Measurements from ENCODE around the gene RXFP3. TPM values are rescaled to one million over a fixed set of nuclear protein-coding genes. Genes with fewer than 3 reads are reported as not detected.

RXFP3 gene
- total and polyA plus RNA-seq, 2 of the 8 experiments (the other 6 are each of a cell fraction or from before 2014, with no cell fraction given), result 0.15 TPM; not detected in 1

- Histone ChIP-seq H3K27ac (ENCODE audit: low read depth, low read length) (no peak overlapping the region), H3K23ac (ENCODE audit: insufficient read length) (no peak overlapping the region), H3K4me1 (replicated peaks in 1 of 4; ENCODE audit: control insufficient read depth in 3 of 4, insufficient read depth in 4 of 4, low read length in 3 of 4) (peaks cover 4 to 22% (median 12%) of the 10 kb centered on the region in 4 experiments), H3K14ac (ENCODE audit: insufficient read length) (no peak overlapping the region), H3K56ac (replicated peaks; ENCODE audit: insufficient read length, low read depth, low read length) (no peak overlapping the region), H3K9ac (replicated peaks in 1 of 4; ENCODE audit: extremely low read depth in 1 of 4, low read depth in 3 of 4, low read length in 3 of 4) (no peak overlapping the region), H3K36me3 (ENCODE audit: control insufficient read depth in 2 of 4, insufficient read depth in 4 of 4, low read length in 3 of 4) (no peaks in the 10 kb centered on the region), H4K20me1 (replicated peaks in 1 of 2; ENCODE audit: control insufficient read depth in 1 of 2, insufficient read depth in 2 of 2, low read length in 2 of 2) (no peaks in the 10 kb centered on the region), H3K27me3 (replicated peaks in 1 of 4; ENCODE audit: control insufficient read depth in 3 of 4, extremely low read depth in 1 of 4, insufficient read depth in 3 of 4, low read length in 3 of 4) (no peaks in the 10 kb centered on the region; a peak in 1 of 7 replicates), H3K23me2 (ENCODE audit: low read depth, low read length) (peaks cover 4% of the 10 kb centered on the region; the same call in 1 of the 2 replicates), H2BK15ac (ENCODE audit: low read length) (no peak overlapping the region), H4K8ac (ENCODE audit: extremely low read depth, insufficient read depth, low read length) (no peak overlapping the region), H3K79me2 (ENCODE audit: control insufficient read depth in 1 of 2, insufficient read depth in 2 of 2, low read length in 2 of 2) (peaks cover 0 to 21% of the 10 kb centered on the region in 2 experiments; a peak in 1 of 4 replicates), H3K4me2 (ENCODE audit: insufficient read depth in 1 of 2, low read depth in 2 of 2, low read length in 2 of 2) (no peak overlapping the region), H2BK5ac (ENCODE audit: low read depth, low read length) (no peak overlapping the region), H3K9me3 (ENCODE audit: insufficient read depth in 2 of 2, low read depth in 1 of 2, low read length in 1 of 2) (no peaks in the 10 kb centered on the region), H3K4me3 (ENCODE audit: extremely low read depth in 1 of 4, insufficient read depth in 2 of 4, low read depth in 3 of 4, low read length in 4 of 4) (no peak overlapping the region), H4K5ac (ENCODE audit: insufficient read length, low read depth, low read length) (no peak overlapping the region), H3K79me1 (ENCODE audit: low read depth, low read length) (peaks cover 2% of the 10 kb centered on the region; the same call in 1 of the 2 replicates), H2AFZ (ENCODE audit: low read length) (no peak overlapping the region), H2AK5ac (ENCODE audit: low read depth, low read length) (no peak overlapping the region), H2BK20ac (ENCODE audit: low read length) (no peak overlapping the region), H3K18ac (ENCODE audit: extremely low read depth, low read length) (no peak overlapping the region), H2BK120ac (replicated peaks; ENCODE audit: low read depth, low read length) (no peak overlapping the region), H2BK12ac (ENCODE audit: low read depth, low read length) (no peak overlapping the region), H4K91ac (replicated peaks; ENCODE audit: insufficient read length, low read length) (no peak overlapping the region), H3K4ac (replicated peaks; ENCODE audit: insufficient read length, low read depth, low read length) (no peak overlapping the region)
- 94% methylated on average over 4 of the region's 4 CpGs; no CpG with 5 or more reads in 1 of the 2 experiments for WGBS, 2 experiments (ENCODE audit: extremely low coverage in 1 of 2, insufficient coverage in 1 of 2, insufficient read length in 1 of 2, insufficient replicate concordance in 2 of 2, low coverage in 1 of 2, low lambda C conversion rate in 2 of 2, missing lambda C conversion rate in 1 of 2)
- TF ChIP-seq PHF8 (conservative IDR thresholded peaks at IDR 0.05; ENCODE audit: low read depth, low read length), result no peak
- no peak for TF ChIP-seq RFX5 (IDR thresholded peaks at IDR 0.05; ENCODE audit: borderline replicate concordance, low read depth, low read length)
- TF ChIP-seq SAP30 (IDR thresholded peaks at IDR 0.05; ENCODE audit: insufficient read depth, insufficient replicate concordance, low read length), result no peak
- TF ChIP-seq CHD2 (IDR thresholded peaks at IDR 0.05; ENCODE audit: low read length), result no peak
- TF ChIP-seq CBX8 (IDR thresholded peaks at IDR 0.05; ENCODE audit: borderline replicate concordance, low read depth, low read length), result no peak
- DNase-seq (ENCODE audit: low read depth in 1 of 2, low spot score in 2 of 2), result no peak
- ChIA-PET CTCF (ENCODE audit: partially characterized antibody) (interaction anchor here (3.4 kb wide), 1 partner anchor 46 kb away, joined by 11 read pairs; no protein-coding TSS in a partner anchor), POLR2A (ENCODE audit: partially characterized antibody) (no interaction called here)
- FAIRE-seq, result no peak
Measured at GRCh38 chr5:33888587-33888986, 47.6 kb upstream of the RXFP3 start.
